Right renal pelvis (tissue), 4 donors: ENCODE results near the gene KAT6B. TPM values are rescaled to one million over a fixed set of nuclear protein-coding genes. Genes with fewer than 3 reads are reported as not detected.

Source experiments
- DNase-seq, 4 donors: peaks; one replicate each; pipeline ENCODE4 v3.0.0-alpha.2; 2013; ENCODE audit warnings: low read depth in 4 of 4, low spot score in 3 of 4, missing footprints in 1 of 4
- polyA plus RNA-seq, 4 donors: library from polyadenylated mRNA; unstranded; fragments of 120-200 nt; gene quantifications; one replicate each; pipeline ENCODE4 v1.2.1, GENCODE V29; 2013; ENCODE audit not compliant: insufficient read length in 4 of 4

KAT6B gene
- polyA plus RNA-seq, 4 donors = 38.5 to 48.8 (median 46.0) TPM

- DNase-seq = no peak
These were observed 117.8 kb downstream of the KAT6B start for GRCh38 chr10:74944205-74944604.

- DNase-seq = no peak
These were observed 121.5 kb downstream of the KAT6B start for GRCh38 chr10:74947781-74948401.

GRCh38 chr10:74949034-74949832, 122.8 kb downstream of the KAT6B start:
- DNase-seq = no peak

- DNase-seq = no peak
These were observed 123.7 kb downstream of the KAT6B start for GRCh38 chr10:74949843-74950765.

GRCh38 chr10:74953214-74953613, 126.8 kb downstream of the KAT6B start:
- no peak for DNase-seq

GRCh38 chr10:74955796-74956195, 129.4 kb downstream of the KAT6B start:
- no peak for DNase-seq

- no peak for DNase-seq
These were observed 130.2 kb downstream of the KAT6B start for GRCh38 chr10:74956555-74957111.

- no peak for DNase-seq
These were observed 131.0 kb downstream of the KAT6B start for GRCh38 chr10:74957285-74957961.

GRCh38 chr10:74958316-74958715, 131.9 kb downstream of the KAT6B start:
- DNase-seq = no peak

- no peak for DNase-seq
These were observed 134.3 kb downstream of the KAT6B start for GRCh38 chr10:74960670-74961069.

- no peak for DNase-seq
These were observed 136.1 kb downstream of the KAT6B start for GRCh38 chr10:74962517-74962916.

GRCh38 chr10:74963549-74963948, 137.1 kb downstream of the KAT6B start:
- no peak for DNase-seq

- no peak for DNase-seq
These were observed 141.7 kb downstream of the KAT6B start for GRCh38 chr10:74967911-74968666.

- no peak for DNase-seq
These were observed 142.3 kb downstream of the KAT6B start for GRCh38 chr10:74968667-74969061.

- no peak for DNase-seq
These were observed 142.7 kb downstream of the KAT6B start for GRCh38 chr10:74969093-74969492.

GRCh38 chr10:74969530-74969929, 143.1 kb downstream of the KAT6B start:
- DNase-seq = no peak

GRCh38 chr10:74973741-74974392, 147.5 kb downstream of the KAT6B start:
- no peak for DNase-seq

- no peak for DNase-seq
These were observed 149.4 kb downstream of the KAT6B start for GRCh38 chr10:74975758-74976157.

- no peak for DNase-seq
These were observed 150.2 kb downstream of the KAT6B start for GRCh38 chr10:74976565-74976964.
